Lung (tissue), 12 donors: ENCODE results near the gene VASH2. TPM values are rescaled to one million over a fixed set of nuclear protein-coding genes. Genes with fewer than 3 reads are reported as not detected.
"Not testable (repeated sequence)": the region's sequence is repeated elsewhere in the genome, so short reads cannot be mapped to it uniquely, and the experiment has no call there.

Experiments
- ATAC-seq: fragments of 200-7000 bp; cut with Tn5 transposase; one replicate; pipeline ENCODE4 v1.9.1; 2020; ENCODE audit warnings: moderate number of reproducible peaks; ENCODE audit not compliant: insufficient read depth, low FRiP score
- DNase-seq, 3 donors: peaks; one replicate each; pipeline ENCODE4 v3.0.0-alpha.2; 2013 to 2017
- H3K27ac ChIP-seq, 2 donors: one replicate each; pipeline ENCODE4 v1.5.1; 2013; ENCODE audit warnings: mild to moderate bottlenecking in 2 of 2, moderate library complexity in 2 of 2, control low read depth in 1 of 2, inconsistent platforms in 1 of 2, low read depth in 1 of 2, low read length in 1 of 2
- H3K27me3 ChIP-seq, 3 donors: one replicate each; pipeline ENCODE4 v1.5.1; 2013; ENCODE audit warnings: low read length in 2 of 3; ENCODE audit not compliant: control insufficient read depth in 3 of 3, insufficient read depth in 3 of 3
- H3K36me3 ChIP-seq, 4 donors: one replicate each; pipeline ENCODE4 v1.5.1; 2013; ENCODE audit warnings: low read length in 4 of 4, mild to moderate bottlenecking in 1 of 4, moderate library complexity in 1 of 4; ENCODE audit not compliant: control insufficient read depth in 4 of 4, insufficient read depth in 4 of 4
- H3K4me1 ChIP-seq, 5 donors: one replicate each; pipeline ENCODE4 v1.5.1; 2013; ENCODE audit warnings: low read length in 5 of 5, mild to moderate bottlenecking in 2 of 5, moderate library complexity in 1 of 5; ENCODE audit not compliant: control insufficient read depth in 5 of 5, insufficient read depth in 5 of 5
- H3K4me3 ChIP-seq: one replicate; pipeline ENCODE4 v1.5.1; 2013; ENCODE audit warnings: mild to moderate bottlenecking, control low read depth, moderate library complexity
- H3K9ac ChIP-seq, 2 donors: one replicate each; pipeline ENCODE4 v1.5.1; 2013; ENCODE audit warnings: low read length in 2 of 2, control low read depth in 1 of 2; ENCODE audit not compliant: insufficient read depth in 1 of 2
- H3K9me3 ChIP-seq, 4 donors: one replicate each; pipeline ENCODE4 v1.5.1; 2013; ENCODE audit warnings: low read length in 3 of 4, mild to moderate bottlenecking in 1 of 4, moderate library complexity in 1 of 4; ENCODE audit not compliant: control insufficient read depth in 4 of 4, insufficient read depth in 3 of 4
- CTCF ChIP-seq: IDR thresholded peaks from 2 replicates; pipeline ENCODE4 v1.5.1; 2012; ENCODE audit warnings: mild to moderate bottlenecking; ENCODE audit errors: control extremely low read depth, extremely low read depth
- WGBS, 2 donors: extraction: QIAGEN DNeasy Blood & Tissue Kit; methylation state at CpG; one replicate each; pipeline ENCODE4 v1.1.7; 2013; 5-methylcytosine and 5-hydroxymethylcytosine counted together
- polyA plus RNA-seq, 2 donors: library from polyadenylated mRNA; stranded (reverse); fragments of 200-250 nt; gene quantifications; one replicate each; pipeline ENCODE4 v1.2.1, GENCODE V29; 2013
- total RNA-seq, 2 donors: library from RNA; depleted of rRNA in 1 of 2; stranded (reverse); fragments of >200 nt in 1 of 2; gene quantifications; one replicate each; pipeline ENCODE4 v1.2.1, GENCODE V29; 2014 to 2021
- donor health status: control.
- donor health status: control.
- donor health status: Bipolar disorder and iron deficiency.
- donor health status: healthy.
- donor health status: DM: yes; HTN: yes; CAD: no.

The VASH2 gene
- total and polyA plus RNA-seq, 4 donors: 0.26 to 11.0 (median 1.1) TPM

DNA sequence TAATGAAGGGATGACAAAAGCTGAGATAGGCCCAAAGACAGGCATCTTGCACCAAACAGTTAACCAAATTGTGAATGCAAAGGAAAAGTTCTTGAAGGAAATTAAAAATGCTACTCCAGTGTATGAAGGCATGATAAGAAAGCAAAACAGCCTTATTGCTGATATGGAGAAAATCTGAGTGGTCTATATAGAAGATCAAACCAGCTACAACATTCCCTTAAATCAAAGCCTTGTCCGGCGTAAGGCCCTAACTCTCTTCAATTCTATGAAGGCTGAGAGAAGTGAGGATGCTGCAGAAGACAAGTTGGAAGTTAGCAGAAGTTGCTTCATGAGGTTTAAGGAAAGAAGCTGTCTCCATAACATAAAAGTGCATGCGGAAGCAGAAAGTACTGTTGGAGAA is 69.7 kb downstream of the VASH2 start:
- 95 to 97% methylated on average over 3 of the region's 3 CpGs for WGBS, 2 donors
- TF ChIP-seq CTCF: no peak
- DNase-seq: no peak
- H3K9me3 ChIP-seq: no peaks in the 10 kb centered on the region
- no peak overlapping the region for H3K27ac ChIP-seq
- no peak overlapping the region for H3K9ac ChIP-seq
- no peaks in the 10 kb centered on the region for H3K36me3 ChIP-seq
- no peaks in the 10 kb centered on the region for H3K27me3 ChIP-seq
- no peak for ATAC-seq
- no peak overlapping the region for H3K4me3 ChIP-seq
- H3K4me1 ChIP-seq: no peaks in the 10 kb centered on the region

- ATAC-seq, H3K27me3 ChIP-seq, H3K27ac ChIP-seq, H3K4me3 ChIP-seq, H3K36me3 ChIP-seq, H3K9me3 ChIP-seq, H3K4me1 ChIP-seq, H3K9ac ChIP-seq, DNase-seq: not testable (repeated sequence)
- 81 to 90% methylated on average over 3 of the region's 3 CpGs for WGBS, 2 donors
Measured at GRCh38 chr1:213027024-213027423, 76.7 kb downstream of the VASH2 start.

DNA sequence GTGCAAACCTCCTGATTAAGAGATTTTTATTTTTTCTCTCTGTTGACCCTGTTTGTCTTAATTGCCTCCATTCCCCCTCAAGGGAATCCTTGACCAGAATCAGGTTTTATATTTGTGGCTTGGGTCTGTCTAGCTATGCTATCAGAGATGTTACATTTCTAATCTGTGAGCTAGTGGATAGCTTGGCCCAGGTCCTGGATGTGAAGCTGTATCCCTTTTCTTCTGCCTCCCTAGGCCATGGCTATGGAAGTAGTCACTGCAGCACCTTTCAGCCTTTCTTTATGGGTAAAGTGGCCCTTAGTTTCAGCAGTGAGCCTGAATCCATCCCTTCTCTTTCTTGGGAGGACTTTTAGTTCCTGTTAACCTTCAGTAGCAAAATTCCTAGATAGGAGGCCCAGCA is 82.3 kb downstream of the VASH2 start:
- TF ChIP-seq CTCF: no peak
- Histone ChIP-seq H3K4me3 (no peak overlapping the region), H3K4me1 (no peaks in the 10 kb centered on the region), H3K36me3 (no peaks in the 10 kb centered on the region), H3K9ac (no peak overlapping the region), H3K9me3 (peaks cover 0 to 4% (median 0%) of the 10 kb centered on the region in 4 donors), H3K27ac (no peak overlapping the region), H3K27me3 (peaks cover 0 to 6% (median 4%) of the 10 kb centered on the region in 3 donors)
- no peak for DNase-seq
- no peak for ATAC-seq

DNA sequence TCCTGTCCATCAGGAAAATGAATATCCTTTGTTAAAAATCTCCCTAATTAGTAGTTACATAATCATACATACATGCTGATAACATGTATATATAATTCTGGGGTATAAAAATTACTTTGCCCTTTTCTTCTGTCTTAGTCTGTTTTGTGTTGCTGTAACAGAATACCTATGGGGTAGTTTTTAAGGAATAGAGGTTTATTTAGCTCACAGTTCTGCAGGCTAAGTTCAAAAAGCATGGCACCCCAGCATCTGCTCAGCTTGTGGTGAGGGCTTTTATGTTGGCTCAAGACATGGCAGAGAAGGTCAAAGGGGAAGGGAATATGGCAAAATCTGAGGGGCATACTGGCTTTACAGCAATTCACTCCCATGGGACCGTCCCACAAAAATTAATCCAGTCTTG is 84.4 kb downstream of the VASH2 start:
- Histone ChIP-seq H3K4me3 (no peak overlapping the region), H3K27me3 (peaks cover 0 to 6% (median 4%) of the 10 kb centered on the region in 3 donors), H3K9ac (no peak overlapping the region), H3K9me3 (peaks cover 0 to 4% (median 0%) of the 10 kb centered on the region in 4 donors), H3K36me3 (no peaks in the 10 kb centered on the region), H3K27ac (no peak overlapping the region), H3K4me1 (no peaks in the 10 kb centered on the region)
- ATAC-seq (no peak), DNase-seq (no peak)
- WGBS, 2 donors: 95 to 100% methylated on average over 1 of the region's 1 CpG
- no peak for TF ChIP-seq CTCF
